Naive thymus-derived CD4-positive, alpha-beta T cell (primary cell): Measurements from ENCODE around the gene KCNQ2. TPM values are rescaled to one million over a fixed set of nuclear protein-coding genes. Genes with fewer than 3 reads are reported as not detected.

ENCODE experiments used
- ATAC-seq: fragments of 150-1000 bp; cut with Tn5 transposase; 2 replicates; pipeline ENCODE4 v1.10.0; 2021; ENCODE audit warnings: mild to moderate bottlenecking, moderate library complexity
- CTCF ChIA-PET: fragments of 350-600 bp; sonication (Branson Sonifier 250); formaldehyde crosslinking; loops from one replicate; lab custom pipeline; 2021; ENCODE audit warnings: antibody characterized with exemption; lab: Charles Lee
- POLR2A ChIA-PET: fragments of 350-600 bp; sonication (Branson Sonifier 250); formaldehyde crosslinking; loops from one replicate; lab custom pipeline; 2021; ENCODE audit warnings: antibody characterized with exemption, inconsistent platforms; lab: Charles Lee
- DNase-seq, 9 donors: peaks; one replicate each; pipeline versions ENCODE4 v3.0.0 to v3.0.0-alpha.2; 2020 to 2022; ENCODE audit warnings: mixed read lengths in 1 of 9
- H3K27ac ChIP-seq: one replicate; pipeline ENCODE4 v1.7.0; 2013; ENCODE audit warnings: mild to moderate bottlenecking, low read depth, low read length, moderate library complexity
- H3K27me3 ChIP-seq, 2 donors: one replicate each; pipeline ENCODE4 v1.7.0; 2013; ENCODE audit warnings: low read length in 2 of 2, mild to moderate bottlenecking in 2 of 2, moderate library complexity in 2 of 2; ENCODE audit not compliant: control insufficient read depth in 2 of 2, insufficient read depth in 2 of 2
- H3K36me3 ChIP-seq, 3 experiments: 1 replicate in 2 of 3; 2 replicates in 1 of 3; pipeline ENCODE4 v1.7.0; 2013; ENCODE audit warnings: low read length in 3 of 3, mild to moderate bottlenecking in 3 of 3, moderate library complexity in 1 of 3; ENCODE audit not compliant: insufficient read depth in 3 of 3, control insufficient read depth in 2 of 3
- H3K4me1 ChIP-seq, 2 donors: one replicate each; pipeline ENCODE4 v1.7.0; 2013; ENCODE audit warnings: low read length in 2 of 2, mild to moderate bottlenecking in 2 of 2, moderate library complexity in 1 of 2; ENCODE audit not compliant: control insufficient read depth in 2 of 2, insufficient read depth in 2 of 2
- H3K4me3 ChIP-seq: 2 replicates; pipeline ENCODE4 v1.7.0; 2013; ENCODE audit warnings: mild to moderate bottlenecking, low read length
- H3K9me3 ChIP-seq, 3 experiments: 1 replicate in 2 of 3; 2 replicates in 1 of 3; pipeline ENCODE4 v1.7.0; 2013; ENCODE audit warnings: low read length in 3 of 3; ENCODE audit not compliant: control insufficient read depth in 2 of 3
- H3K27ac Mint-ChIP-seq, 9 donors: one replicate each; pipeline ENCODE4 v1.8.0; 2020 to 2022; ENCODE audit warnings: mixed read lengths in 9 of 9, mild to moderate bottlenecking in 8 of 9, moderate library complexity in 5 of 9, inconsistent platforms in 2 of 9
- H3K27me3 Mint-ChIP-seq, 5 donors: one replicate each; pipeline ENCODE4 v1.8.0; 2021 to 2022; ENCODE audit warnings: mixed read lengths in 5 of 5, mild to moderate bottlenecking in 1 of 5
- H3K36me3 Mint-ChIP-seq, 5 donors: one replicate each; pipeline ENCODE4 v1.8.0; 2020 to 2022; ENCODE audit warnings: mixed read lengths in 5 of 5, mild to moderate bottlenecking in 3 of 5, inconsistent platforms in 1 of 5
- H3K4me1 Mint-ChIP-seq, 7 donors: one replicate each; pipeline ENCODE4 v1.8.0; 2020 to 2022; ENCODE audit warnings: mixed read lengths in 7 of 7, mild to moderate bottlenecking in 3 of 7, inconsistent platforms in 1 of 7
- H3K4me3 Mint-ChIP-seq, 10 donors: one replicate each; pipeline ENCODE4 v1.8.0; 2020 to 2022; ENCODE audit warnings: mild to moderate bottlenecking in 10 of 10, mixed read lengths in 10 of 10, moderate library complexity in 6 of 10, inconsistent platforms in 2 of 10
- H3K9me3 Mint-ChIP-seq, 11 donors: one replicate each; pipeline ENCODE4 v1.8.0; 2020 to 2022; ENCODE audit warnings: mixed read lengths in 11 of 11, mild to moderate bottlenecking in 4 of 11, inconsistent platforms in 1 of 11, moderate library complexity in 1 of 11
- intact Hi-C, 2 donors: fragments of 100-400 bp; cut with micrococcal nuclease; formaldehyde crosslinking; loops; one replicate each; pipeline ENCODE4 v1.15.1; 2023
- polyA plus RNA-seq, 2 donors: library from polyadenylated mRNA; unstranded; fragments of 300-500 nt; fragmentation: Illumina TruSeq; gene quantifications; one replicate each; pipeline ENCODE4 v1.2.3, GENCODE V29; 2021
- total RNA-seq, 6 experiments: library from RNA in 5 of 6; stranded (reverse) in 5 of 6; gene quantifications; 1 replicate in 5 of 6; 2 replicates in 1 of 6; pipeline ENCODE4 v1.2.3 and lab custom pipeline; 2021 to 2026

KCNQ2 gene
- total and polyA plus RNA-seq, 7 experiments from 2014 or later, result 0.27 to 0.72 (median 0.30) TPM; not detected in 4

- intact Hi-C loops, result no loop called here
- POLR2A ChIA-PET, result no interaction called here
- H3K9me3 ChIP-seq, result no peaks in the 10 kb centered on the region
Observed at GRCh38 chr20:63451821-63452220, 20.6 kb downstream of the KCNQ2 start.

DNA sequence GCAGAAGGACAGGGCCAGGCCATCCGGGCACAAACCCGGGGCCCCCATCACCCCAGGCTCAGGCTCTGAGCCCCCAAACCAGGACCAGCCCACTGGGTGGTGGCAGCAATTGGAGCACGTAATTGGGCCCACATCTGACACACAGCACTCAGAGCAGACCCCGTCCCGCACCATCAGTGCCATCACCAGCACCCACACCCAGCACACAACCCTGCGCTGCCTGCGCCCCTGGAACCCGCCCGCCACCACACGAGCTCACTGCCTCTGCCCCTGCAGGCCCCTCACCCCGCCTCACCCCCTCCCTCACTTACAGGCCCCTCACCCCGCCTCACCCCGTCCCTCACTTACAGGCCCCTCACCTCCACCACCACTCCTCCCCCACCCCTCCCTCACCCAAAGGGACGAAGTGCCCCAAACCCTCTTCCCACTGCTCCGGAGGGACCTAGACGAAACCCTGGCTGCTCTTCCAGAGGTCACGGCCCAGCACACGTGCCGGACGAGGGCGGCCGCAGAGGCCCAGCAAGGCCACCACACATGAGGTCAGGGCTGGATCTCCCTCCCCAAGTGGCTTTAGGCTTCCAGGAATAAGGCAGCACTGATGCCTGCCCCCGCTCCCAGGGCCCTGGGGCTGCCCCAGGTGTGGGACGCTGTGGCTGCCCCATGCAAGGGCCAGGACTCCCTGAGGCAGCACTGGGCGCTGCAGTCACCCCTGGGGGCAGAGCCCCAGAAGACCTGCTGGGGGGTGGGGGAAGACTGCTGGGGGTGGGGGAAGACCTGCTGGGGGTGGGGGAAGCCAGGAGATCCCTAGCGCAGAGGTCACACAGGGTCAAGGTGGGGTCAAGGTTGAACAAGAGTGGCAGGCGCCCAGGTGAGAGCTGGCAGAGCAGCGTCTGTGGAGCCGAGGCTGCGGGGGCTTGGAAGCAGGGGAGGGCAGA, 22.4 kb downstream of the KCNQ2 start:
- ATAC-seq (no peak), DNase-seq (no peak)
- Mint-ChIP-seq H3K4me1 (peaks cover 0 to 5% (median 0%) of the 10 kb centered on the region in 7 donors), H3K27ac (no peak overlapping the region), H3K9me3 (no peaks in the 10 kb centered on the region), H3K4me3 (no peak overlapping the region), H3K27me3 (peaks cover 5 to 38% (median 15%) of the 10 kb centered on the region in 5 donors), H3K36me3 (no peaks in the 10 kb centered on the region)
- no peaks in the 10 kb centered on the region for H3K4me1 ChIP-seq
- no peak overlapping the region for H3K27ac ChIP-seq
- H3K36me3 ChIP-seq, result no peaks in the 10 kb centered on the region
- no peaks in the 10 kb centered on the region for H3K27me3 ChIP-seq
- intact Hi-C loops, result no loop called here
- POLR2A ChIA-PET, result no interaction called here
- H3K9me3 ChIP-seq, result no peaks in the 10 kb centered on the region
- H3K4me3 ChIP-seq, result no peak overlapping the region
- CTCF ChIA-PET, result no interaction called here

More at GRCh38 chr20:63451821-63452220, 20.6 kb downstream of the KCNQ2 start:
- Mint-ChIP-seq H3K36me3 (no peaks in the 10 kb centered on the region), H3K4me1 (peaks cover 0 to 5% (median 0%) of the 10 kb centered on the region in 7 donors), H3K4me3 (no peak overlapping the region), H3K27me3 (peaks cover 6 to 45% (median 22%) of the 10 kb centered on the region in 5 donors), H3K9me3 (no peaks in the 10 kb centered on the region), H3K27ac (no peak overlapping the region)
- no peaks in the 10 kb centered on the region for H3K4me1 ChIP-seq
- no peaks in the 10 kb centered on the region for H3K27me3 ChIP-seq
- no peaks in the 10 kb centered on the region for H3K36me3 ChIP-seq
- CTCF ChIA-PET, result no interaction called here
- no peak overlapping the region for H3K27ac ChIP-seq
- no peak overlapping the region for H3K4me3 ChIP-seq
- DNase-seq, result no peak
- ATAC-seq, result no peak

- Histone ChIP-seq H3K4me1 (no peaks in the 10 kb centered on the region), H3K36me3 (no peaks in the 10 kb centered on the region), H3K4me3 (no peak overlapping the region), H3K9me3 (no peaks in the 10 kb centered on the region), H3K27me3 (no peaks in the 10 kb centered on the region), H3K27ac (no peak overlapping the region)
- no peak overlapping the region for H3K4me3 Mint-ChIP-seq
- ATAC-seq, result no peak
- H3K9me3 Mint-ChIP-seq, result no peaks in the 10 kb centered on the region
- no peak for DNase-seq
- intact Hi-C loops, result no loop called here
- POLR2A ChIA-PET, result no interaction called here
- H3K4me1 Mint-ChIP-seq, result peaks cover 0 to 2% (median 0%) of the 10 kb centered on the region in 7 donors
- H3K27me3 Mint-ChIP-seq, result peaks cover 0 to 29% (median 9%) of the 10 kb centered on the region in 5 donors
- H3K36me3 Mint-ChIP-seq, result no peaks in the 10 kb centered on the region
- no peak overlapping the region for H3K27ac Mint-ChIP-seq
- CTCF ChIA-PET, result no interaction called here
Observed at GRCh38 chr20:63449025-63449424, 23.4 kb downstream of the KCNQ2 start.

- H3K4me3 ChIP-seq, result no peak overlapping the region
- peaks cover 0 to 4% (median 0%) of the 10 kb centered on the region in 11 donors for H3K9me3 Mint-ChIP-seq
- intact Hi-C loops, result no loop called here
- H3K9me3 ChIP-seq, result no peaks in the 10 kb centered on the region
- peaks cover 0 to 22% (median 5%) of the 10 kb centered on the region in 5 donors for H3K27me3 Mint-ChIP-seq
- H3K4me1 ChIP-seq, result no peaks in the 10 kb centered on the region
- no peaks in the 10 kb centered on the region for H3K36me3 ChIP-seq
- no peak overlapping the region for H3K27ac Mint-ChIP-seq
- no peaks in the 10 kb centered on the region for H3K36me3 Mint-ChIP-seq
- CTCF ChIA-PET, result no interaction called here
- H3K4me1 Mint-ChIP-seq, result peaks cover 0 to 3% (median 0%) of the 10 kb centered on the region in 7 donors
- no peak for ATAC-seq
- POLR2A ChIA-PET, result no interaction called here
- H3K27me3 ChIP-seq, result no peaks in the 10 kb centered on the region
- H3K4me3 Mint-ChIP-seq, result no peak overlapping the region
- DNase-seq, result no peak
- no peak overlapping the region for H3K27ac ChIP-seq
Observed at GRCh38 chr20:63448031-63448430, 24.4 kb downstream of the KCNQ2 start.

DNA sequence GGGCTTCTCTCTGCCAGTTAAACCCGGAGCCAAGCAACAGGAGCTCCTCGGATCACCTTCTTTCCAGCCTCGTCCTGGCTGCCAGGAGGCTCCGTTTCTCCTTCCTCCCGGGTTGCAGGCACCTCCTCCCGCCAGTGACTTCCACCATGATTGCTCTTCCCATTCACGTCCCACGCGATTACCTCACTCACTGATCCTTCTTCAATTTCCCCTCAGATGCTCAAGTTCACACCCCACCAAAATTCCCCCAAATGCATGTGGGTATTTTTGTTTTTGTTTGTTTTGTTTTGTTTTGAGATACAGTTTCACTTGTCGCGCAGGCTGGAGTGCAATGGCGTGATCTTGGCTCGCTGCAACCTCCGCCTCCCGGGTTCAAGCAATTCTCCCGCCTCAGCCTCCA, 25.1 kb downstream of the KCNQ2 start:
- CTCF ChIA-PET, result no interaction called here
- Histone ChIP-seq H3K27ac (no peak overlapping the region), H3K9me3 (no peaks in the 10 kb centered on the region), H3K36me3 (no peaks in the 10 kb centered on the region), H3K4me3 (no peak overlapping the region), H3K4me1 (peaks cover under 1 to 2% of the 10 kb centered on the region in 2 donors), H3K27me3 (no peaks in the 10 kb centered on the region)
- Mint-ChIP-seq H3K4me3 (no peak overlapping the region), H3K4me1 (peaks cover 0 to 8% (median 1%) of the 10 kb centered on the region in 7 donors), H3K9me3 (peaks cover 0 to 9% (median 0%) of the 10 kb centered on the region in 11 donors), H3K27me3 (peaks cover 0 to 20% (median 5%) of the 10 kb centered on the region in 5 donors), H3K36me3 (peaks cover 0 to under 1% (median 0%) of the 10 kb centered on the region in 5 donors), H3K27ac (peak overlapping the region in 1 of 9 donors; percentile 62)
- POLR2A ChIA-PET, result no interaction called here
- ATAC-seq, result no peak
- no peak for DNase-seq
- intact Hi-C loops, result no loop called here

- DNase-seq (no peak), ATAC-seq (no peak)
- Histone ChIP-seq H3K4me3 (no peak overlapping the region), H3K27ac (no peak overlapping the region), H3K27me3 (no peaks in the 10 kb centered on the region), H3K36me3 (no peaks in the 10 kb centered on the region), H3K9me3 (no peaks in the 10 kb centered on the region), H3K4me1 (peaks cover 10 to 11% of the 10 kb centered on the region in 2 donors)
- peaks cover 0 to 3% (median 0%) of the 10 kb centered on the region in 5 donors for H3K36me3 Mint-ChIP-seq
- H3K4me1 Mint-ChIP-seq, result peaks cover 5 to 17% (median 10%) of the 10 kb centered on the region in 7 donors
- H3K27me3 Mint-ChIP-seq, result peaks cover 0 to 18% (median 5%) of the 10 kb centered on the region in 5 donors
- no peak overlapping the region for H3K27ac Mint-ChIP-seq
- peaks cover 0 to 12% (median 0%) of the 10 kb centered on the region in 11 donors for H3K9me3 Mint-ChIP-seq
- POLR2A ChIA-PET, result no interaction called here
- intact Hi-C loops, result no loop called here
- no peak overlapping the region for H3K4me3 Mint-ChIP-seq
- CTCF ChIA-PET, result no interaction called here
Observed at GRCh38 chr20:63446216-63447024, 26.0 kb downstream of the KCNQ2 start.
